GM18498 (cell line): ENCODE measurements around the gene NME2.
"Not testable (repeated sequence)": the region's sequence is repeated elsewhere in the genome, so short reads cannot be mapped to it uniquely, and the experiment has no call there.

Source experiments
- ATAC-seq: cut with Tn5 transposase; IDR thresholded peaks from one replicate; pipeline ENCODE4 v1.9.1; 2021; ENCODE audit warnings: mild to moderate bottlenecking, moderate library complexity; ENCODE audit not compliant: unreplicated experiment

Gene NME2

DNA sequence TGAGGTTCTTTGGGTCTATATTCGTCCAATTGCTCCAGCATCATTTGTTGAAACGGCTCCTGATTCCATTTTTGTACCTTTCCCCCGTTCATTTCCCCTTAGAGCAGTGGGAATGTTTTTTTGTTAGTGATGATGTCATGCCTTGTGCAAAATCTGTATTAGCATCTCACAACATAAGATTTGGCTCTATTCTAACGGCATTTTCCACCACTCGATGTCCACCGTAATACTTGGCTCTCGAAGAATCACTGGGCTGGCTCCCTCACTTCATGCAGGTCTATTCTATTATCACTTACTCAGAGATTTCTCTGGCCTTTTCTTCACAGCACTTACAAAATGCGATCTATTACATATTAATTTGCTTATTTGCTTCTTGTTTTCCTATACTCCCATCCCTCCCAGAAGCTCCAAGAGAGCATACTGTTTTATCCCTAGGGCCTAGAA is 13.4 kb upstream of the NME2 start:
- peak; percentile 0 for ATAC-seq

DNA sequence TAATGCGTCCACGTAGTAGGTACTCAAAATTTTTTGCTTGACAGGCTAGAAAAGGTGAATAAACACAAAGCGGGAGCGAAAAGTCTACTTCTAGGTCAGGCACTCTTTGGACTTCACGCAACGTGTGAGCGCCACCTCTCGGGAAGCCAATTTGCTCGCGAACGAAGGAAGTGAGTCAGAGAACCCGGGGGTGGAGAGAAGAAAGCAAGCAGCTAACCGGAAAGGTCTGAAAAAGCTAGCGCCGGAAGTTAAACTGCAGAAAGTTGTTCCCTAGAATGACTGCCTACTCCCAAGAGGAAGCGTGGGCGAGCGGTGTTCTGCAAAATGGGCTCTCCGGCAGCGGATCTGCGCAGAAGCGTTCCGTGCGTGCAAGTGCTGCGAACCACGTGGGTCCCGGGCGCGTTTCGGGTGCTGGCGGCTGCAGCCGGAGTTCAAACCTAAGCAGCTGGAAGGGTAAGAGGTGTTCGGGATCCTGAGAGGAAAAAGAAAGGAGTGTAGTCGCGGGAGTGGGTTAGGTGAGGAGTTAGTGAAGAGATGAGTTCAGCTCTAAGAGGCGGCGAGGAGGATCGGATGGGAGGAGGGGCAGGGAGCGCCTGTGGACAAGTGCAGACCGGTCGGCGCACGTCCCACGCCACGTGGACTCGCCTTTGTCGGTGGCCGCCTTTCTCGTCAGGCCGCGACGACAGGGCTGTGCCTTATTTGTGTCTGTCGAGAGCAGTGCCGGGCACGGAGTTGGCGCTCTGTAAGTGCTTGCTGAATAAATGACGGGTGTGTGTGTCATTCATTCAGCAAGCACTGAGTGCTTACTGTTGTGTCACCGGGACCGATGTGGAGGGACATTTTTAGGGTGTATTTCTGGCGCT is 12.8 kb upstream of the NME2 start, which contains the start of gene NME1:
TSS of gene NME1 (plus strand) at position 350 of the 863 bp plus-strand sequence. CDS start 2,096 bp downstream, outside the sequence.
- peak; percentile 89 for ATAC-seq

DNA sequence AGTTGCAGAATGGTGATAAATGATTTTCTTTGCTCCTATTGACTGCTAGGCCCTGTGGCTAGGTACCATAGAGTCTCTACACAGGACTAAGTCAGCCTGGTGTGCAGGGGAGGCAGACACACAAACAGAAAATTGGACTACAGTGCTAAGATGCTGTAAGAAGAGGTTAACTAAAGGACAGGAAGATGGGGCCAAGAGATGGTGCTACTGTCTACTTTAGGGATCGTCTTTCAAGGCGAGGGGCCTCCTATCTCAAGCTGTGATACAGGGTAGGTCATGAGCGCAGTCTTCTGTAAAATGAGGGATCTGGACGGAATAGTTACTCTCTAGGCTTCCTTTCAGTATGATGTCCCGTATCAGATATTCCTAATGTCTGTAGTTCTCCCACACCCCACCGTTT is 12.0 kb upstream of the NME2 start:
- ATAC-seq: peak; percentile 1

DNA sequence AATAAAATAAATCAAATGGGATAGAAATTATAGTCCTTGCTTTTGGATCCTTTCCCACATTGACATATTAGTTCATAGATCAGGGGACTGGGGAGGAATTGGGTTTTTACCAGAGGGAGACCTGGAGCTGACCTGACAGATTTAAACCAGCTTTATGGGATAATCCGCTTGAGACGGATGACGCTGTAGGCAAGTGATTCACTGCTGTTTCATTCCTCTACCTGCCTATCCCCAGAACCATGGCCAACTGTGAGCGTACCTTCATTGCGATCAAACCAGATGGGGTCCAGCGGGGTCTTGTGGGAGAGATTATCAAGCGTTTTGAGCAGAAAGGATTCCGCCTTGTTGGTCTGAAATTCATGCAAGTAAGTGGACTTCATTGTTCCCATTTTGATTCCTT is 10.8 kb upstream of the NME2 start:
- no peak for ATAC-seq

DNA sequence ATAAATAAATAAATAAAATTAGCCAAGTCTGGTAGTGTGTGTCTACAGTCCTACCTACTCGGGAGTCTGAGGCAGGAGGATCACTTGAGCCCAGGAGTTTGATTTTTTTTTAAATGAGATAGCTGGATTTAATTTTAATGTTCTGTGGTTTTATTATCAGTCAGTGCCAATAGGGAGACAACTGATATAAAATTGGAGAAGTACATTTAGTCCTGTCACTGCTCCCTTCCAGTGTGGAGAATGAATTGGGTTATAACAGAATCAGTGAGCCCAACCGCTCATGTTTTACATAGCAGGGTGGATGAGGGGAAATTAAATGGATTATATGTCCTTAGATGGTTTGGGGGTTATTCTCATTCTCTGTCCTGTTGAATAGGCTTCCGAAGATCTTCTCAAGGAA is 6.6 kb upstream of the NME2 start:
- no peak for ATAC-seq

DNA sequence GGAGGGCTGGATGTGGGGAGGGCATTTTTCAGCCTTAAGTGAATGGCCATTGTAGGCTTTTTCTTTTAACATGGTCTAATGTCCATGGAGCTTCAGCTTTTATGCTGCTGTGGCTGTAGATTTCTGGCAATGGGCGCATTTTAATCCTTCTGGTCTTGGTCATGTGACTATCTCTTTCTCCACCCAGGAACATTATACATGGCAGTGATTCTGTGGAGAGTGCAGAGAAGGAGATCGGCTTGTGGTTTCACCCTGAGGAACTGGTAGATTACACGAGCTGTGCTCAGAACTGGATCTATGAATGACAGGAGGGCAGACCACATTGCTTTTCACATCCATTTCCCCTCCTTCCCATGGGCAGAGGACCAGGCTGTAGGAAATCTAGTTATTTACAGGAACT is 4.7 kb upstream of the NME2 start:
- ATAC-seq: no peak

DNA sequence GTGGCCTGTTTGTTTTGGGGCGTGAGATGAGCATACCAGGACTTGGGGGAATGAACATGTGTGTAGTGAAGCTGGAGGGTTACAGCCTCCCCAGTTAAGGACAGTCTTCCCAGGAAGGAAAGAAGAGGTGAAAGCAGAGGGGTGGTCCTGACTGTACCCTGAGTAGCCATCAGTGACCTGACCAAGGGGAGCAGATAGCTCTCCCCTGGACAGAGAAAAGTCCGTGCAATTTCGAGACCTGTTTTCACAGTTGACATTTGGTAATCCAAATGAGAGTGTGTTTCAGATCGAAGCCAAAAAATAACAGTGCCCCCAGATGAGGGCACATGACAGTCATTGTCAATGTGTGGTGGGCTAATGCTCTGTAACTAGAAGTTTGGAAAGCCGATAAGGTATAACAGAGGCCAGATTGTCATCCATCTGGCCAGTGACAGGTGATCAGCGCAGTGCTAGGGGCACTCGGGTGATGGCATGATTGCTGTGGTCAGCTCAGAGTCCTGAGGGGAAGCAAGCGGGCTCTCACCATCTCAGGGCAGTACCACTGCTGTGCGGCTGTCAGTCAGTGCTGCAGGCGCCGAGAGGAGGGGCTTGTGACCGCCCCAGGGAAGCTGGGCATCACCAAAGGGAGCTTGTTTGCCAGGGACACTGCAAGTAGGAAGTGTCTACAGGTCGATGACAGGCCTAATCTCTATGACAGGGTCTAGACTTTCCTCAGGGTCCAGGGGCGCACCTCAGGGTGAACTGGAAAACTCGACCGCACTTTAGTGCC is 1.1 kb upstream of the NME2 start:
- no peak for ATAC-seq

DNA sequence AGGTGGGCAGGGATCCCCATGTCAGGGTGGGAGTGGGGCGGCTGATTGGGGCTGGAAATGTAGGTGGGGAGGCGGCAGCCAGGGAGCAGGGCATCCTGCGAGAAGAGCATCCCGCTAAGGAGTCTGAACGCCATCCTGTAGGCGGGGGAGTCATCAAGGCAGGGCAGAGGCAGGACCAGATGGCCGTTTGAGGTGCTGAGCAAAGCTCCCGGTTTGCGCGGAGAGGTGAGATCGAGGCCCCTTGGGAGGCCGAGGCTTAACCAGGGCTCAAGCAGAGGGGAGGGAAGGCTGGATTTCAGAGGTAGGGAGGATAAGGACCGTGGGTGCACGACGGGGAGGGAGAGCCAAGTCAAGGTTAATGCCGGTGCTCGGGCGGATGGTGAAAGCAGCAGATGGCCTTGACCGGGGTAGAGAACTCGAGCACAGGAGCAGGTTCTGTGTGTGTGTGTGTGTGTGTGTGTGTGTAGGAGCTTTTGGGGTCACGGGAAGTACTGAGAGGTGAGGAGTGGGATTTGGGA is 472 bp upstream of the NME2 start:
- ATAC-seq: peak; percentile 24

DNA sequence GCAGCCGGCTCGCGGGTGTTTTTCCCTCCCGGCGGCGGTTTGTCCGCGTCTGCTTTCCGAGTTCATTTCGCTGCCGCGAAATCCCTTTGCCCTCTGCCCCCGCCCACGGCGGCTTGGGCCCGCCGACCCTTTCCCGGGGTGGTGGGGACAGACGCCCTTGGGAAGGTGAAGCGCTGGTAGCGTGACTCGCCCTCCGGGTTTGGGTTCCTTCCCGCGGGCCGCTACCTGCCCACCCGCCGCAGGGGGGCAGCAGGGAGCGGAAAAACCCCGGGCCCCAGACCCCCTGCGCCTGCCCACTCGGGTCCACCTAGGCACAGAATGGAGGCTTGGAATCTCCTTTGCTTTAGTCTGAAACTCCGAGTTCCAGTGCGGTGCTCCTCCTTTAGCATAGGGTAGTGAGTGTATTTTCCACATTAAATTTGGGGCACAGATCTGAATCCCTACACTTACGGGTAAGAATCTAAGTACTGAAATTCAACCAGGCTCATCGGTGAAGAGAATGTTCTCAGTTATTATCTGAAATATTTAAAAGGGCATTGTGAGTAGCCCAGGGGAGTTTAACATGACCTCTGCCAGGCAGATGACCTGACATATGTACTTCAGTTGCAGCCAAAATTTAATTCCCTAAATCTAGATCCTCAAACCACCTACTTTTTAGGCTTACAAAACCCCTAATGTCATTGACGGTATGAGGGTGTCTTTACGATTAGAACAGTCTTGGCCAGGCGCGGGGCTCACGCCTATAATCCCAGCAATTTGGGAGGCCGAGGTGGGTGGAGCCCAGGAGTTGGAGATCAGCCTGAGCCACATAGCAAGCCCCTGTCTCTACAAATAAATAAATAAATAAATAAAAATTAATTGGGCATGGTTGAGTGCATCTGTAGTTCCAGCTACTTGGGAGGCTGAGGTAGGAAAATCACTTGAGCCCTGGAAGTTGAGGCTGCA is 1.0 kb downstream of the NME2 start:
- peak; percentile 48 for ATAC-seq

DNA sequence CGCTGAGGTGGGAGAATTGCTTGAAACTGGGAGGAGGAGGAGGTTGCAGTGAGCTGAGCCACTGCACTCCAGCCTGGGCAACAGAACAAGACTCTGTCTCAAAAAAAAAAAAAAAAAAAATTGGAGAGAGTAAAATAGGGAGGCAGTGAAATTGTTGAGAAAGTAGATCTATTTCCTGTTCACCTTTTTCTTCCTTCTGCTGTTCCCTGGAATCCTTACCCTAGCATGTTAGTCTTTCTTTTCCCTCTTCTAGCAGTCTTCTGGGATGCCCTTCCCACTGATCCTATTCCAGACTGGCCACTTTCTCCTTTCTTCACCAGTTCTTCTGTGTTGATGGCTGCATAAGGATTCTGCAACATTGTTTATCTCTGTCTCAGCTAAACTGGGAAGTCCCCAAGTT is 3.1 kb downstream of the NME2 start:
- no peak for ATAC-seq

DNA sequence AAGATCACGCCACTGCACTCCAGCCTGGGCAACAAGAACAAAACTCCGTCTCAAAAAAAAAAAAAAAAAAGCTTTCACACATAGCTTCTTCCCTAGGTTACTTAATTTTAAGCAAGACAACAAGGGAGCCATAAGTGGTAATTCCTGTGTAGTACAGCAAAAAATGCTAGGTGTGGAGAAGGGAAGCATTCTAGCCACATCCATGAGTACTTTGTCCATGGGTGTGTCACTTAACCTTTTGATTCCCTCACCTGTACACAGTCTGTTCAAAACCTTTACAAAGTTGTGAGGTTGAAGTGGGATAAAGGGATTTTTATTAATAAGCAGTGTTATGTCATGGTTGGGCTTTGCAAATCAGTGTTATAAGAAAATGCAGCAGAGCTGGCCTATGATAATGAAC is 4.5 kb downstream of the NME2 start:
- ATAC-seq: no peak

DNA sequence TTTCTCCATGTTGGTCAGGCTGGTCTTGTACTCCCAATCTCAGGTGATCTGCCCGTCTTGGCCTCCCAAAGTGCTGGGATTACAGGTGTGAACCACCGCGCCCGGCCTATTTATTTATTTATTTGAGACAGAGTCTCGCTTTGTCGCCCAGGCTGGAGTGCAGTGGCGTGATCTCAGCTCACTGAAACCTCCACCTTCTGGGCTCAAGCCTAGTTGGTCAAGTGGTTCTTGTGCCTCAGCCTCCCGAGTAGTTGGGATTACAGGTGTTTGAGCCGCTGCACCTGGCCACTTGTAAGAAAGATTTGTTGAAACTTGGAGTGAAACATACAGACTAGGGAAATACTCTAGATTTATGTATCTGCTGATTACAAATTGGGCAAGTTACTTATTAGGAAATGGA is 5.8 kb downstream of the NME2 start:
- ATAC-seq: not testable (repeated sequence)

DNA sequence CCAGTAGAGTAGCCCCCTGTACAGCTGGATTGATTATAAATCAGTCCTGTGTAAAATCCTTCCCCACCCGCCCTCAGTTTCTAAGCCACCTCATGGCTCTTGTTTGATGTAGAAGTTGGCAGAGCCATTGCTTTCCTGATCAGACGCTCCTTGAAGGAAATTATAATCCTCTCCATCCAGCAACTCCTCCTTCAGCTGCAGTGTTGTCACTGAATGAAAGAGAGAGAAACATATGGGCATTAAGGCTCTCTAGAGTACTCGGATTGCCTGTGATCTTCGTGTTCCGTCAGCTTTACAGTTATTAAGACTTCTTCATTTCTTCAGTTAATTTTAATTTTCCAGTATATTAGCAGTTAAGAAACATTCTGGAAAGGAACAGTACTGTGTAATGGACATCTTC is 14.3 kb downstream of the NME2 start:
- no peak for ATAC-seq

DNA sequence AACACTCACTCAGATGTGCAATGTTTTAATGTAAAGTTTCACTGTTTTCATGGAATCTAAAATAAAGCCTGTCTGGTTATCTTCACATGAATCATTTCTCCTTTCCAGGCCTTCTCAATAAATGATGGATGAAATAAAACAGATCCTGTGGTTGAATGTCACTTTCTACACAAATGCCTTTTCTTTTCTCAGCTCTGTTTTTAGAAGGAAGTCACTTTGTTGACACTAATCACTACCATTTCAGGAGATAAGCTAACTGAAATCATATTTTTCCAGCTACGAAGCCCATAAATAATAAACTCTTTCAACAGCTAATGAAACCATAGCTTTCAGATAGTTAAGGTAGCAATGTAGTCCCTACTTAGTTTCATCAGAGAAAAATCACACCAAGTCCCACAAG is 17.9 kb downstream of the NME2 start:
- ATAC-seq: no peak

DNA sequence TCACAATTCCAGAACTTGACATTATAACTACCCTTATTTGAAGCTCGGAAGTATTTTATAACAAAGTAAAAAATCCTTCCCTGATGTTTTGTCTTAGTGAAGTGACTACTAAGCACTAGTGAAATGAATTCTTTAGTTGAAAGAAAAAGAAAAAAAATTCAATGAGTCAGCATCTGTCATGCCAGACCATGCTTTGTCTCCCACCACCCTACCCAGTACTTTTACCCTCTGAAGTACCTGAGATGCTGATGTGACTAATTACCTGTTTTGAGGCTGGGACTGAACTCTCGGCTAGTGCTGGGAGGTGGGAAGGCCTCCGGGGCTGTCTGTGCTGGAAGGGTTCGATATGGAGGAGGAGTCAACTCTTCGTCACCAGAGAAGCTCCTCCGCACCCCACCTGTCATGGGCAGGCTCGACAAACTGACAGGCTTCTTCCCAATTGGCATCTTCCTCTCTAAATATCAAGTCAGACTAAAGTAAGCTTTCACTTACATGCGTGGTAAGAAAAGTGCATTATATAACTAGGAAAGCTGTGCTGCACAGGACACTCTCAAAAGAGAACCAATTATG is 19.6 kb downstream of the NME2 start:
- no peak for ATAC-seq

DNA sequence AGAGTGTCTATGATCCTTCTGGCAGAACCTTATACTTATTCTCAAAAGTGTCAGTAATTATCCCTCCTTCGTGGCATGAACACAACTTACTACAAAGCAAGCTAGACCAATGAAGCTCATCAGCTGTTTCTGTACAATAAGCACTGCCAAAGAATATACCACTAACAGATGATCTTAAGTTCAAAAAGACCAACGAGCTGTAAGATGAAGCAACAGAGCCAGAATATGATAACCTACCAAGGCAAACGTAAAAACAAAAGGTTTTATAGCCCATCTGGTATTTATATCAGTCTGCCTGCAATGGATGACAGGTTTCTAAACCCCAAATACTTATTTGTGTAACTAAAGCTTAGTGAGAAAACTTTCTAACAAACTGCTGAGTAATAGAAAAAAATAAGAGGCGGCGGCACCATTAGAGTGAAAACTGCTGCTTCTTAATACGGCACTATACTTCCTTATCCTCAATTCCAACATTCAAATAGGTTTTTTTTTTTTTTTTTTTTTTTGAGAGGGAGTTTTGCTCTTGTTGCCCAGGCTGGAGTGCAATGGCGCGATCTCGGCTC is 22.1 kb downstream of the NME2 start:
- ATAC-seq: no peak

DNA sequence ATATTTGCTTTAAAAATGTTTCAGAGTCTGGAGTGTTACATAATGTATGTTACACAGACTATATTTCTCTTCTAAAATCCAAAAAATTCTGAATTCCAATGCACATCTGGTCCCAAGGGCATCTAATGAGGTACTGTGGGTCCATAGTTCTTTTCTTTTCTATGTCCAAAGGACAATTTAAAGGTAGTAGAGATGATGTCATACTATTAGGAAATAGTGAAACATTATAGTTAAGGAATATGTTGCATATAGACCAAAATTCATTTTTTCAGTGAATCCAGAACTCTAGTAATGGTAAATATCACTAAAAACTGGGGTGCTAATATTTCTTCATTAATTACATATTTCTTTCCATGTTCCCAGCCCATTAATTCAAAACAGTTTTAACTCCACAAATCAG is 23.0 kb downstream of the NME2 start:
- no peak for ATAC-seq

DNA sequence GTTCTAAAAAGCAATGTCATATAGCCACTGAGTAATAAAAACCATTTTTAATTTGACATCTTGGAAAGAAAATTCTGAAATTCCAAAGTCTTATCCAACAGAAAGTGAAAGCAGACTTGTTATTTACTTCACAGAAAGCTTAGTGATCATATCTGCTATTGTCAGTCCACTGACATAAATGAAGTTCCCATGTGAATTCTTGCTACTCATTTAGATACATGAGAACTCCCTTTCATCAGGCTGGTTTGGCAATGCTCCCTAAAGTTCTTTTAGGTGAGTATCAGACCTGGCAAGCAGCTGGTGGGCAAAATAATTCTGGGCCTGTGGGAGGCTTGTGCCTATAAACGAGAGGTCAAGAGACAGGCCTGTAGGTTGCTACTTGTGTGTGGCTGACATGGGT is 23.4 kb downstream of the NME2 start:
- ATAC-seq: no peak

DNA sequence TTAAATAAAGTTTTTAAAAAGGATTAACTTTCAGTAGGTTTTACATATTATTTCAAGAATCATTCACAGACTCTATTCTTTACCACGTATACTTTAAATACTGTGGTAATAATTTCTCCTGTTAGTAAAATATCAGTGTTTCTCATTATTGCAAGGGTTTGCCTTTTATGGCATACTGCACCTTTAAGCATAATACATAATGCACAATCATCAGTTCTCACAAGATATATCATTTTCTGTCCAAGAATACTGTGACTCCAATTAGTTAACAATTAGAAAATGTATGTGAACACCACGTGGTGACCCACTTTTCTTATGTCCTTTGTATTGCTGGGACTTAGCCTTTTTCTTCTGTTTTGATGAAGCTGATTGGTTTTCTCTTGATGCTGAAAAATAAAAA is 25.7 kb downstream of the NME2 start:
- no peak for ATAC-seq

DNA sequence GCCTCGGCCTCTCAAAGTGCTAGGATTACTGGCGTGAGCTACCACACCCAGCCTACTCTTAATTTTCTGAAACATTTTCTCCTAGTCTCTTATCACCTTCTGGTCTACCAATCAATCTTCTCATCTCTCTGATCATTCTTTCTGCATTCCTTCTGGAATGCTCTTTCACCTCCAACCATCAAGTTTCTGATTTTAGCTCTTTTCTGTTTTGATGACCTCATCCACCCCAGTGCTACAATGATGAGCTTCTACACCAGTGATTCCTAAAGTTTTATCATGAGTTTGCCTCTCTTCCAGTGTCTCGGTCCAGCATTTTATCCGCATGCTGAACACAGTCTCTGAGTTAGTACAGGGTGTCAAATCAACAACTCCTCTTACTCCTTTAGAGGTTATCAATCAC is 31.5 kb downstream of the NME2 start:
- no peak for ATAC-seq
